D341Med (cell line): ENCODE data around the gene CPNE9.

Source experiments
- DNase-seq: peaks from one replicate; pipeline ENCODE4 v3.0.0; 2012; ENCODE audit warnings: low spot score

The CPNE9 gene

DNA sequence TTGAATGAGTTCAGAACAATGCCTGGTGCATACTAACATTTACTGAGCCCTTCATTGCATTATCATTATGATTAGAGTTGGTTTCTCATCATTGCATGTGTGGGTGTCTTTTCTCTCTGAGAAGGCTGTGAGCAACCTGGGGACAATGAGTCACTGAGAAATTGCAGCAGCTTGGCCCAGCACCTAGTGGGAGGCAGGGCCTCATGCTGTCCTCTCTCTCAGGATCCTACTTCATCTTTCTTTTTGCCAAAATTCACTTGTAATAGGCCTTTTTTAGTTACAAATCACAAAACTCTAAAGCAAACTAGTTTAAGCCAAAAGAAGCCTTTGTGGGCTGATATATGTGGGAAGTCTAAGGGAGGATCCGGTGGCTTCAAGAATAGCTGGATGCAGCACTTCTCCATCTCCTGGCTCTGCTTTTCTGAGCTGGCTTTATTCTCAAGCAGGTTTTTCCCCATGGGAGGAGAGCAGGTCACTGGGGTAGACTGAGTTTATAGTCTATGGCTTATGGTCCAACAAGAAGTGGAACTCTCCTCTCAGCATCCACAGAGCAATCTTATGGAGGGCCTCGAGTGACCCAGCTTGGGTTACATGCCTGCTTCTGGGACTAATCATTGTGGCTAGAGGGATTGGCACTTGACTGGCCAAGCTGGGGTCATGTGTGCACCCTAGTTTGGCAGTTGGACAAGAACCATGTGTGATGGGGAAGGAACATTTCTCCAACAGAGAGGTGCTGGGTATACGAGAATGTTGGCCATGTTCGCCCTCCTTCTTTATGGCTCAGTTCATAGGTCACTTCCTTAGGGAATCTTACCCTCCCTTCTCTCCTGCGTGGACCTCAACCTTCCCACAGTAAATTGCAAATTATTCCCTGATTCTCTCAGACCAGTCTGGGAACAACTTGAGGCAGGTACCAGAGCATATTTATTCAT, 74.8 kb downstream of the CPNE9 start:
- DNase-seq = no peak

DNA sequence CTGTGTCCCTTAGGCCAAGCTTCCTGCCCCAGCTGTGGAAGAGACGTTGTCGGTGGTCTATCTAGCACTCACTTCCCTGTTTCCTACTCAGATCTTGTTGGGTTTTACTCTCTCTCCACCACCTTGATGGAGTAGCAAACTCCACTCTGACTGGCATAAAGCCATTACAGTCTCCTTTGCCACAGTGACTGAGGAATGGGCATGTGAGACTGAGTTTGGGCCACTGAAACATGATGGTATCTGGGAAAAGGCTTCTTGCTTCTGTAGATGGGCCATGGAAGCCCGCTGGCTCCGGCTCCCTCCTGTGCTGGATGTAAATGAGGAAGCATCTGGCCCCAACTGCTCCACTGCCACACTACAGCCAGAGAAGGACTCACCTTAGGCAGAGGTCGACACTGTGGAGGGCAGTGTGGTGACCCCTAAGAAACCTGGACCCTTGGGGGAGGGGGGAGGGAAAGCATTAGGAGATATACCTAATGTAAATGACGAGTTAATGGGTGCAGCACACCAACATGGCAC, 75.5 kb downstream of the CPNE9 start:
- DNase-seq = no peak
